ENCODE data around the gene COG5.

COG5 gene

GRCh38 chr7:107321611-107322010, 242.1 kb downstream of the COG5 start:
- DNase-seq (ENCODE audit: low spot score), result no peak
- TF ChIP-seq CTCF (IDR thresholded peaks at IDR 0.05; ENCODE audit: extremely low read depth, missing control alignments), result no peak

GRCh38 chr7:107319724-107320228, 243.9 kb downstream of the COG5 start:
- no peak for TF ChIP-seq CTCF (IDR thresholded peaks at IDR 0.05; ENCODE audit: extremely low read depth, missing control alignments)
- DNase-seq (ENCODE audit: low spot score), result no peak

GRCh38 chr7:107318523-107319160, 245.1 kb downstream of the COG5 start:
- TF ChIP-seq CTCF (IDR thresholded peaks at IDR 0.05; ENCODE audit: extremely low read depth, missing control alignments), result no peak
- DNase-seq (ENCODE audit: low spot score), result no peak

GRCh38 chr7:107315716-107316220, 248.0 kb downstream of the COG5 start:
- DNase-seq (ENCODE audit: low spot score), result no peak
- TF ChIP-seq CTCF (IDR thresholded peaks at IDR 0.05; ENCODE audit: extremely low read depth, missing control alignments), result no peak

GRCh38 chr7:107313355-107313754, 250.4 kb downstream of the COG5 start:
- TF ChIP-seq CTCF (IDR thresholded peaks at IDR 0.05; ENCODE audit: extremely low read depth, missing control alignments), result no peak
- DNase-seq (ENCODE audit: low spot score), result no peak

GRCh38 chr7:107312418-107312817, 251.3 kb downstream of the COG5 start:
- no peak for DNase-seq (ENCODE audit: low spot score)
- TF ChIP-seq CTCF (IDR thresholded peaks at IDR 0.05; ENCODE audit: extremely low read depth, missing control alignments), result no peak

GRCh38 chr7:107309296-107309695, 254.4 kb downstream of the COG5 start:
- no peak for DNase-seq (ENCODE audit: low spot score)
- TF ChIP-seq CTCF (IDR thresholded peaks at IDR 0.05; ENCODE audit: extremely low read depth, missing control alignments), result no peak
